GM12872 (cell line): ENCODE measurements around the gene SOX6.

Experiments used
- CTCF ChIP-seq: IDR thresholded peaks from 3 replicates; pipeline ENCODE4 v1.5.1; 2011; ENCODE audit warnings: low read depth, mild to moderate bottlenecking, low read length, moderate library complexity; ENCODE audit not compliant: insufficient read depth

SOX6 gene

GRCh38 chr11:16271258-16271657 lies 85.1 kb downstream of the SOX6 start:
- TF ChIP-seq CTCF = no peak

GRCh38 chr11:16266021-16266420 lies 90.3 kb downstream of the SOX6 start:
- TF ChIP-seq CTCF = no peak

GRCh38 chr11:16265022-16265421 lies 91.3 kb downstream of the SOX6 start:
- TF ChIP-seq CTCF = no peak

GRCh38 chr11:16262645-16262955 lies 93.7 kb downstream of the SOX6 start:
- TF ChIP-seq CTCF = no peak

- TF ChIP-seq CTCF = no peak
Measured at GRCh38 chr11:16261836-16262644, 94.3 kb downstream of the SOX6 start.

GRCh38 chr11:16252373-16252772 lies 104.0 kb downstream of the SOX6 start:
- no peak for TF ChIP-seq CTCF

GRCh38 chr11:16248248-16248647 lies 108.1 kb downstream of the SOX6 start:
- TF ChIP-seq CTCF = no peak
